GM19372 (cell line): ENCODE measurements around the gene FOXO3.
"Not testable (repeated sequence)": the region's sequence is repeated elsewhere in the genome, so short reads cannot be mapped to it uniquely, and the experiment has no call there.

ENCODE experiments used
- ATAC-seq: cut with Tn5 transposase; IDR thresholded peaks from one replicate; pipeline ENCODE4 v1.9.1; 2021; ENCODE audit warnings: mild to moderate bottlenecking, low read depth, moderate library complexity; ENCODE audit not compliant: unreplicated experiment

The FOXO3 gene

GRCh38 chr6:108560463-108561308 lies at the start of gene FOXO3:
TSS of gene FOXO3 (plus strand) at chr6:108560917. CDS start at chr6:108561209, 292 bp downstream.
- no peak for ATAC-seq

DNA sequence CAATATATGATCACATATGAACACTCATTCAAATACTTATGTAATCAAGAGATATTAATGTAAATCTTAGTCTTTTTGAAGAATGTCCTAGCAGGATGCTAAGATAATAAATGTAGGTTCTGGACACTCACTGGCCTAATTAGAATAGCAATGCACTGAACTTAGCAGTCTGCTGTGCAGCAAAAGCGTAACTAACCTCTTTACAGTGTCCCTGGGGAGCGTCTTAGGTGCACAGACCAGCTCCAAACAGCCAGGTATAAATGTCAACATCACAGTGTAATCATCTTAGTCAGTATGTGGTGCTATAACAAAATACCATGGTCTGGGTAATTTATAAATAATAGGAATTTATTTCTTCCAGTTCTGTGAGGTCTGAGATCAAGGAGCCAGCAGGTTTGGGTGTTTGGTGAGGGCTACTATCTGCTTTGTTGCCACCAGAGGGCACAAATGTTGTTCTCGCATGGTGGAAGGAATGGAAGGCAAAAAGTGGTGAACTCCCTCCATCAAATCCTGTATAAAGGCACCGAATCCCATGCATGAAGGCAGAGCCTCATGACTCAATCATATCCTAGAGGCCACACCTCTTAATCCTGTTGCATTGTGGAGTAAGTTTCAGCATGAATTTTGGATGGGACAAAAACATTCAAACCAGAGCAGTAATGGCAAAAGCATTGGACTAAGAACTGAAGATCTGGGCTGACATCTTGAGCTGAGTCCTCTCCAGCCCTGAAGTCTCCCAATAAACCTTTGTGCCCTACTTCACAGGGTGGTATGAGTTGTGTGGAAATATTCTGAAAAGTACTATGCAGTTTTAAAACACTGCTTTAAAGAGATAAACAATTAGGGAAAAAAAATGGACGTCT lies 41.8 kb upstream of the FOXO3 start:
- ATAC-seq: no peak

DNA sequence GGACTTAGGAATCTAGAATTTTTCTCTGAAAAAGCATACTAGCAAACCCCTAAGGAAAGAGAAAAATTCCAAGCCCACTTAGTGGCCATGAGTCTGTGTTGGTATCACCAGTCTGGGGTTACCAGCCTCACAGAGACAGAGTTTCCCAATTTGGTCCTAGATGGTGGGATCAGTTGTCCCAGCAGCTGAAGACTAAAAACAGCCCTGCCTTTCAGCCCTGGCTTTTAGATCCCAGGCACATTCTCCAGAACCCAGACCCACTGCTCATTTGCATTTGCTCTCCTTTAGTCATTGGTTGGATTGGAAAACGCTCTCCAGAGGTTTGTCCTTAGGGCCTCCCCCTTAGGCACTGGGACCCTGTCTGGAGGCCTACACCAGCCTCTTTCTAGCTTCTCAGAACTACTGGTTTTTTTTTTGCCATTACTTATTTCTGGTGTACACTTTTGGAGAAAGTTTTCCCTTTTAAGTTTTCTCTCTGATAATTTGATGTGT lies 39.1 kb upstream of the FOXO3 start:
- no peak for ATAC-seq

DNA sequence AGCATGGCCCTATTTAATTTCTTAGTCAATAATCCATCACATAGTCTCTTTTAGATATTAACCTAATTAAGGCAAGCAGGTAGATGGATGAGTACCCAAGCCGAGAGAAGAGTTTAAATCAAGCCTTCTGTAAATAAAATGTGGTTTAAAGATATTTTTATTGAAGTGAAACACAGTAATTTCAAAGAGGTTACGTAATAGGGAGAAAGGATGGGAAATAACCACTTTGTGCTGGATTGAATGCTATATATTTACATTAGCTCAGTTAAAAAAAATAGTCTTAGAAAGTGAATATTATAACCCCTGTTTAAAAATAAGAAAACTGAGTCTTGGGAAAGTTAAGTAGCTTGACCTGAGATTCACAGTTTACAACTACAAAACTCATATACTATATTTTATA lies 37.0 kb upstream of the FOXO3 start:
- no peak for ATAC-seq

DNA sequence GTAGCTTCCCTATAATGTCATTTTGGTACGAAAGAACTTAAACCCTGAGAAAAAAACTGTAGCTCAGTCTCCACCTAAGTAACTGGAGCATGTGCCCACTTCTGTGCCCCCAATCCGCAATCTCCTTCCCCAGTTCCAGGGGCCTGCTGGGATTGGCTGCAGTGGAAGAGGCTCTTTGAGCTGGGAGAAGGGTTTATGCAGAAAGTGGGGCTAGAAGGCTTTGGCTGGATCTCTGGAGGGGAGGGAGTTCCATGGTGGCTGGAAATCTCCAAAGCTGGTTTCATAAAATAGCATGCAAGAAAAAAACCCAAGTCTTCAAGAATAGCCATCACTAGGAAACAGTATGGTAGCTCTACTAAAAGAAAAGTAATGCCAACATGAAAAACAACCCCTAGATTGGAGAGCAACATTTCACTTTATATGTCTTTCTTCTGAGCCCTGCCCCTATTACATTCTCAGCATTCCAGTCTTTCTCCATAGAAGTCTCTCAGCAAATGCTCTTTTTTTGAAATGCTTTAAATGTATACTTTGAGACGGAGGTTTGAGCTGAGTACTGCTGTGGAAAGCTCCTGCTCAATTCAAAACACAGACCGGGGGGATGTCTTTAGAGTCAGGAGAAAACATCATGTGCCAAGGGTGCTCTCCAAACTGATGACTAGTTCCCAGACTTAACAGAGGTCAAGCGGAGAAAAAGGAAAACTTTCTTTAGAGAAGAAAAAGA lies 36.0 kb upstream of the FOXO3 start:
- ATAC-seq: no peak

GRCh38 chr6:108526739-108527174 lies 34.0 kb upstream of the FOXO3 start:
- ATAC-seq: no peak

- no peak for ATAC-seq
Observed at GRCh38 chr6:108528878-108529277, 31.8 kb upstream of the FOXO3 start.

DNA sequence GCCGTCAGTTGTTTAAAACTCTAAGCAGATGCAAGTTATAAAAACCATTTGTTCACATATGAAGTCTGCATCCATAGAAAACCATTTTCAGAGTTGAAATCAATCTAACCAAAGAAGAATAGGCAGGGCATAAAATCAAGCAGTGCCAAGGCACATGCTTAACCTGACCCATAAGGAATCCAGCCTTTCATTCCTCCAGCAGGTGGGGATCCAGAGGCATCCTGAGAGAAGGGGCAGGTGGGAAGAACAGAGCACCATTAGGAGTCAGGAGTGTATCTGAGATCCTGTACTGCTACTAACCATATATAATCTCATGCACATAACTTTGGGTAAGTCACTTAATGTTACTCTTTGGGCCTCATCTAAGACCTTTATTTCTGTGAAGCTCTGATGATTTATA lies 29.4 kb upstream of the FOXO3 start:
- ATAC-seq: no peak

DNA sequence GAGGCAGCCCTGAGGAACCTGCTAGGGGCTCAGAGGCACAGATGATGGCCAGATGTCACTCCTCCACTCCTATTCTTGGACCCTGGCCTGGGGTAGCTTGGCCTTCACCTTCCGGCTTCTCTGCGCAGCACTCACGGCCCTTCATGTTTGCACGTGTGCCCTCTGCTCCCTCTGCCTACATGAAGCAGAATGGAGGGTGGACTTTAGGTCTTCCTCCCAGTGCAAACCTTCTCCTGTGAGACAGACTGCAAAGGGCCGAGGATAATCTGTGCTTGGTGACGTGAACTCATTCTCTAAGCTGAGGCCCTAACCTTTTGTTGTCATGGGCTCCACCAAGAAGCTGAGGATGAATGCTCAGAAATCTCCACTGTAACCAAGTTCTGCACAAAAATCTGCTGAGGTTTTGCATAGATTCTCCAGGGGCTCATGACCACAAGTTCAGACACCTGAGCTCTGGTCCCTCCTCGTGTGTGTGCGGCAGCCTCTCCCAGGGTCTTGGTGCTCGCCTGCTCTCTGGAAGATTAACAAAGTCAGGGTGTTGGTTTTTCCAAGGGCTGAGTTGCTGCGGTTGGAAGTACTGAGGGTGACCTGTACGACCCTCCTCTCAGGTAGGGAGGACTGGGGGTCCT lies 25.5 kb upstream of the FOXO3 start:
- no peak for ATAC-seq

DNA sequence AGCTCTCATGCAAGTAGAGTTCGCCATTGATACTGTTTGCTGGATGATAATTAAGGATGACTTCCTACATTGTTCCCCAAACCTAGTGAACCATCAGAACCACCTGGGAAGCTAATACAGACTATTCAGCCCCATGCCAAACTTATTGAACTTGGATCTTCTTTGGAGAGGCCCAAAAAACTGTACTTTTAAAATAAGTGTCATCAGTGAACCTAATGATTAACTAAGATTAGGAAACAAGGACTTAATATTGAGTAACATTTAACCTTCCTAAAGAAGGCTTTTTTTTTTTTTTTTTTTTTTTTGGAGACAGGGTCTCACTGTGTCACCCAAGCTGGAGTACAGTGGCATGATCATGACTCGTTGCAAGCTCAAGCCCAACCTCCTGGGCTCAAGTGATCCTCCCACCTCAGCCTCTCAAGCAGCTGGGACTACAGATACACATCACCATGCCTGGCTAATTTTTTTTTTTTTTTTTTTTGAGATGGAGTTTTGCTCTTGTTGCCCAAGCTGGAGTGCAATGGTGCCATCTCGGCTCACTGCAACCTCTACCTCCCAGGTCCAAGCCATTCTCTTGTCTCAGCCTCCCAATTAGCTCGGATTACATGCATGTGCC lies 24.7 kb upstream of the FOXO3 start:
- not testable (repeated sequence) for ATAC-seq

DNA sequence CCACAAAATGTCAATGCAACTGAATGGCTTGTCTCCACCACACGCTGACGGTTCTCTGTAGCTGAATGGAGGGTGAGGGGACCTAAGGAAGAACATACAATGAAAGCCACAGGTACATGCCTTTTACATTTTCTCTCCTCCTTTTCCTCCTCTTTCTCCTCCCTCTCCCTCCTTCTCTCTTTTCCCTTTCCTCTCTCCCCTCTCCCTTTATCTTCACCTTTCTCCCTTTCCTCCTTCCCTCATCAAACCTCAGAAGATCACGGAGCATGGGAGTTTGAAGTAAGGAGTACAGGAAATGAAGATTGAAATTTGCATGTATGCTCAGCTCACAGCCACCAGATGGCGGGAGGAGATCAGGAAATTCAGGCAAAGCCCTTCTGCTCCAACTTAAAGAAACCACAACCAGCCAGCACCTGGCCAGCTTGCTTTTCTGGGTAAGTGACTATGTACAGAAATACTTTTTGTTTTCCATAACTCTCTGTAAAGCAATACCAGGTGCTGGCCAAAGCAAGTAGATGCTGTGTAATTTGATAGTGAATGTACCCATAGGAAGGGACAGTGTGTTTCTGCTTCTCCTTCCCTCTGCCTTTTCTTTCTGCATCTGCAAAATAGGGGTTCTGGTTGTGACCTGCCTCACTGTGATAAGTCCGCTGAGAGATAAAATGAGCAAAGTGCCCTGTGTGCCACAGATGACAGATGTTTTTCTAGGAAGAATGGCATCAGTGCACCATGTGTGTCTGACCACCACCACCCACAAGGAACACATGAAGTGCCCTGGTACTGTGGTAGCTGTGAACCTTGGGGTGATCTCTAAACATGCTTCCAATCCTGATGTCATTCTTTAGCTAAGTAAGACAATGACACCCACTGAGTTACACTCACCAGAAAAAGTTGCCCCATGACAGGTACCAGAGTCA lies 18.6 kb upstream of the FOXO3 start:
- ATAC-seq: peak; percentile 67

DNA sequence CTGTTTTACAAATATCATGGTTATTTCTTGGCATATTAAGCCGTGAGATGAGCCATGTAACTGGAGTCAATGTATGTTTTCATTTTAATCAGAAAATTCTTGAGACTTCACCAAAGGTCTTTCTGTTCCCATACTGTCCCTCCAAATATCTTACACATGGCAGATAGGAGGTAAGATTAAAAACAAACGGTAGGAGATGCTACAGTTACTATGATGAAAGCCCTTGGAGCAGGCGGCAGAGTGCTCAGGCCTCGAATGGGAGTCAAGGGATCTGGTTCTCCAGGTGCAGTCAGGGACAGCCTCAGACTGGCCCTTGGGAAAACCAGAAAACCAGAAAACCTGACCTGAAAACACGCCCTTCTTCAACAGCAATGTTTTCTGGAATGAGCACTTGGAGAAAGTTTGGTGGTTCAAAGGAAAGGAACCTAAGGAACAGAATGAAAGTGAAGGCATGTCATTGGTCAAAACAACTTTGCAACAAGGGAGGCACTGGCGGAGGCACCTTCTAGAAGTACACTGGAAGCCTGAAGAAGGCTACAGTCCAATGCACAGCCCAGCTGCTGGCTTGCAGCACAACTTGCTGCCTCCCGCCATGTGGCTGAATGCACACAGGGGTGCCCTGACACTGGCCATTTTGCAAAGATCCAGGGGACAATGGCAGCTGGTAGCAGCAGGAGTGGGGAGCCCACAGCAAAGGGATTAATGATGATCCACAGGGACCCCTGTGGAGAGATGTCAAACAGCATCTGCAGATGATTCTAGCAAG lies 17.4 kb upstream of the FOXO3 start:
- ATAC-seq: no peak

DNA sequence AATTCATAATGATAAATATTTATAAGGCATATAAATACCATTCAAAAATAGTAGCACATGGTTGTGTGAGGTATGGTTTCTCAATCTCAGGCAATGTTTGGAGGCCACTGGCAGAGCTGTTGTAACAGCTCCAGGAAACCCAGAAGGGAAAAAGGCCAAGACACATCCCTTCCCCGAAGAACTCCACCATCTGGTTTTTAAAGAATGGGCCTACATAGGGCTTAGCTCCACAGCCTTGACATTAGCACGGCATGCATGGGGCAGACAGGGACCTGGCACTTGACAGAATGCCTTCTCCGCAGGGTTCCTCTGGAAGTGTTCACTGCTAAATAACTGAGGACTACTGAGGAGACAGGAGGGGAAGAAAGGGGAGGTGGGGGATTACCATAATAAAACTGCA lies 16.1 kb upstream of the FOXO3 start:
- no peak for ATAC-seq

DNA sequence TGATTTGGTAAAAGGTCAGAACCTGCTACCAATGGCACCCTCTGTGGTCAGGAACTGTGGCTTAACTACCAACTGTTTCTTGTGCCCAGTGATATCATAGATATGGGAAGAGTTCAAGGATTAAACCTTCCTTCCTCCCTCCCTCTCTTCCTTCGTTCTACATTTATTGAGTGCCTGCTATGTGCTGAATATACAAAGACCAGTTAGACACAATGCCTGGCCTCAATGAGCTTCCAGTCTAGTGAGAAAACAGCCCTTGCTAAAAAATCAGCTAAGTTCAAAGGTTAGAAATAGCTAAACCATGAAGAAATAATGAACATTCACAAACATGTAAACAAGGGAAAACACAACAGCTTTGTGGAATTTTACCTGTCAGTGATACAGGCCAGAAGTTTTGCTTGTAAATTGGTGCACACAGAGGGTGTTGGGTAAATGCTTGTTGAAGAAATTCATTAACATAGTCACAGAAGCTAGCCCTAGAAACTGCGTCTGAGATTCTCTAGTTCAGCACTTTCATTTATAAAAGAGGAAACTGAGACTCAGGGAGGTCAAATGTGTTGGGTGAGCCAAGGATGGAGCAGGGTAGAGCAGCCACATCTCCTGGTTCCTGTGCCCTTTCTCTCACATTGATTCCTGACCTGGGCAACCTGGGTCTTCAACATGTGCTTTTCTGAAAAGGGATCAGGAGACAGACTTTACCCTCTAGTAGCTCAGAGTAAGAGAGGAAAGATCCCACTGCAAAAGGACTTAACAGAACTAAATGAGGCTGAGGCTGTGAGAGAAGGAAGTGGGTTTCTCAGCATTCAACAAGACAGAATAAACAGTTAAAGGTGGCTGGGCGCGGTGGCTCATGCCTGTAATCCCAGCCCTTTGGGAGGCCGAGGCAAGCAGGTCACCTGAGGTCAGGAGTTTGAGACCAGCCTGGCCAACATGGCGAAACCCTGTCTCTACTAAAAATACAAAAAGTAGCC lies 14.4 kb upstream of the FOXO3 start:
- ATAC-seq: no peak

DNA sequence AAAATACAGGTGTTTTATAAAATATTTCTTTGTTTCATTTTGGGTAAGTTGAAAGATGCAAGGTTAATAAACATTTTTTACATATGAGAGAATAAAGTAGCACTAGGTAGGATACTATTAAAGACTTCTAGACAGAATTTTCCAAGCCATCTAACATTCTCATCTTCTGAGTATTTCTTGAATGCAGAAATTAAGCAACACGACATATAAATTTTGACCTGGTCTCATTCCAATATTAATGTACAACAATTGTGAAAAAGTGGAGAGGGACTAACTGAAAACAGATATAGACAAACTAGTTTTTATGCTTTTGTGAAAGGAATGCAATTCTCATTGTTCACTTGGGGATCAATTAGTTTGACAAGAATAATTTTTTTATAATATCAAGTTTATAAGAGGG lies 11.5 kb upstream of the FOXO3 start:
- no peak for ATAC-seq

GRCh38 chr6:108549741-108550140 lies 11.0 kb upstream of the FOXO3 start:
- no peak for ATAC-seq

DNA sequence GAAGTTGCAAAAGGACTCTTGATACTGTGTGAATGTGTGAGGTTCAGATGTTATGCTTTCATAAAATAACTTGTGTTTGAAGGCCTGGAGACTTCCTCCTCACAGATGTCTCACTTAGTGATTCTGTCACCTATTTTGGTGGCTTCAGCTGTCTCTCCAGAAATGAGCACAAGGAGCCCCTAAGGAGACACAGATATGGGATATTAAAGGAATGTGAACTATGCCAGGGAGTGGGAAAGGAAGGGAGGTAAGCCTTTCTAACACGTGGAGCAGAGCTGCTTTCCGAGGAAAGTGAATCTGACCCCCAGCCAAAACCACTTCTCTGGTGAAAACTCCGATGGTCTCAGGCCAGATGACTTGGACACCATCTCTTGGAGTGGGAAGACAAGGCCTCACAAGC lies 10.5 kb upstream of the FOXO3 start:
- no peak for ATAC-seq
